ENCODE data around the gene UNC5CL. TPM values are rescaled to one million over a fixed set of nuclear protein-coding genes. Genes with fewer than 3 reads are reported as not detected.
"Not testable (repeated sequence)": the region's sequence is repeated elsewhere in the genome, so short reads cannot be mapped to it uniquely, and the experiment has no call there.

Gene UNC5CL
- total RNA-seq, 1 donor from 2014 or later, result 9.6 TPM

DNA sequence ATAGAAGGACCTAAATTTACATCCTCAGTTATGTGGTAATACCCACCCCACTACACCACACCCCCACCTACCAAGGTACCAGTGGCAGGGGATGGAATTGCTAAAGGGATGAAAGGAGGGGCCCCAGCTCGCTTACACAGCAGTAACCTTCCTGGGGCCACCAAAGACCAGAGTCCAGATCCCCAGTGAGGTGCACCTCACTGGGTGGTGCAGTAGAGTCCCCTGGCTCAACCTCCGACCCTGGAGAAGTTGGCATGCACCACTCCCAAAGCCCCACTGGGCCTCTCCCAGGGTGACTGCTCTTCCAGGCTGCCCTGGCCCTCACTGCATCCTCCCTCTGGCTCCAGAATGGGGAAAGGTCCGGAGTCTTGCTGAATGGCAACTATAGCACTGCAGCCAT lies 816 bp downstream of the UNC5CL start:
- DNase-seq (ENCODE audit: low read depth), result no peak

DNA sequence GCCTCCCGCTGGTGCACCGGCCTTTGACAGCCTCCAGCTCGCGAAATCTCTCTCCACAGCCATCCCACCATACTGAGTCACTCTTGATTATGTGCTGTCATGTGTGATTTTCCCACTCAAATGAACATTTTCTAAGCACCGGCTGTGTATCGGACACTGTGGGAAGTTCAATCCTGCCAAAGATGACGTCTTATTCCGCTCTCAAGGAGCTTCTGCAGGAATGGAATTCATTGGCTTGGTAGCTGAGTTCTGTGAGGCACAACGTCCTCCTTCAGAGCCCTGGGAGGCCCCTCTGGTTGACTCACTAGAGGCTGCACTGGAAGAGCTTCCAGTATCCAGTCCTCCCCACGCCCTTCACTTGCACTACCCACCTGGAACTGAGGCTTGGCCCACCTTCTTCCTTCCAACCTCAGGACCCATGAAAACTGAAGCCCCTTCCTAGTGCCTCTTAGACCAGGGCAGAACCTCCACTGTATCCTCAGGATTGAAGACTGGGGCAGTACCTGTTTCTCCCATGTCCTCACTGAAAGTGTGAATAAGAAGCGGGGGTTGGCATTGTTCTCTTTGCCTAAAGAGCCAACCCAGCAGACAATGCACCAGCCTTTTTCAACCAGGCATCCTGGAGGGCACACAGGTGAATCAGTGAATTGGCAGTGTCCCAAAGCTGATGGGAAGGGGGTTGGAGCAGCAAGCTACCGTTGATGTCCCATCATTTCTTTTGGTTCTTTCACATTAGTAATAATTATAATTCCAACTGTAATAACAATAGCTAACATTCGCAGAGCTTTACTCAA lies 1.7 kb downstream of the UNC5CL start:
- peak; percentile 74 for DNase-seq (ENCODE audit: low read depth)

DNA sequence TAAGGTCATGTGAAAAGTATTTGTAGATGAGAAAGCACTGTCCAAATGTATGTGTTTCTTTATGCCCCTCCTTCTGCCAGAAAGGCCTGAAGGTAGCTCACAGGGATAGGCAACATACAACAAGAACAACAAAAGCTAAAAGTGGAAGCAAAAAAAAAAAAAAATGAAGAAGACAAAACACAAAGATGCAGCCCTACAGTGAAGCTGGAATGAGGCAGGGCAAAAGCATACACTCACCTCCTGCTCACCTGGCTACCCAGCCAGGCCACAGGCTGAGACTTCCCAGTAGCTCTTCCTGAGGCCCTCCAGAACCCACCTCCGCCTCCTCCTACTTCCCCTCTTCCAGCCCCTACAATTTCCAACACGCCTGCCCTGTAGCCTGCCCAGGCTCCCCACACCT lies 2.4 kb downstream of the UNC5CL start:
- DNase-seq (ENCODE audit: low read depth), result no peak

DNA sequence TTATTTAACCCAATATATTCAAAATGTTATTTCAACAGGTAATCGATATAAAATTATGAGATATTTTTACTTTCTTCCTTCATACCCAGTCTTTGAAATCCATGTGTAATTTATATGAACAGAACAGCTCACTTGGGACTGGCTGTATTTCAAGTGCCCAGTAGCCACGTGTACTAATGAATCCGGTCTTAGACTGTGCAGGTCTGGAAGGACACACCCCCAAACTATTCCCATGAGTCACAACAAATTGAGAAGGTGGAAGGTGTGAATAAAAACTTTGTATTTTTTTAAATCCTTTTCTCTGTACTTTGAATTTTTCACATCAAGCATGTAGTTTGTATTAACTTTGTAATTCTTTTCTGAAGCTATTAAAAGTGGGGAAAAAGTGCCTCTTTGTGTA lies 2.8 kb downstream of the UNC5CL start:
- DNase-seq (ENCODE audit: low read depth), result peak; percentile 86

DNA sequence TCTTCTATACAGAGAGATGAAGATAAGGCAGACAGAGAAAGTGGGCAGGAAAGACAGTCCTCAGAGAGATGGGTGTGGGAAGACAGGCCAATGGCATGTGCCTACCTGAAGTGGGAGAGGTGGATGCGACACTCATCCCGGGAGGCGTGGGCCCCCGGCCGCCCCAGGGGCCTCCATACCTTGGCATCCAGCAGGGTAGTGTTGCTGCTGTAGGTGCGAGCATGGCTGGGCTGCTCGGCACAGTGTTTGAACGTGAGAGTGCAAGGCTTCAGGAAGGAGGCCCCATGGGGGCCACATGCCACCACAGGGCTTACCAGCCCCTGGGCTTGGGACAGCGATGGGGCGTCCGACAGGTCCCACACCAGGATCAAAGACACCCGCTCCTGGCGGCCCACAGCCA lies 5.2 kb downstream of the UNC5CL start:
- DNase-seq (ENCODE audit: low read depth), result no peak

DNA sequence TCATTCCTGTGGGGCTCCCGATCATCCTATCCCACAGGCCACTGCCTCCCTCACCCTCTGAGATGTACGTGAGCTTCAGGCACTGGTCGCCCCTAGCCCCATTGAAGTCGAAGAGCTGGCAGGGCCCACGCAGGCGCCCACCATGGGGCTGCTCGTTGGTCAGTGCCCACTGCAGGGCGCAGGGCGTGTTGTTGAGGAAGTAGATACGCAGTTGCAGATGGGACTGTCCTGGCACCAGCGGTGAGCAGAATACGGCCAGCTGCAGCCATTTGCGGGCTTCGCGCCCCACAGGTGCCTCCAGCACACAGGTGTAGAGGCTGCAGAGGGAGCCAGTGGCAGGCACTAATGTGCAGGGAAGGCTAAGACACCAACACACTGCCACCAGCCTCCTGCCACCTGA lies 6.2 kb downstream of the UNC5CL start:
- DNase-seq (ENCODE audit: low read depth), result no peak

DNA sequence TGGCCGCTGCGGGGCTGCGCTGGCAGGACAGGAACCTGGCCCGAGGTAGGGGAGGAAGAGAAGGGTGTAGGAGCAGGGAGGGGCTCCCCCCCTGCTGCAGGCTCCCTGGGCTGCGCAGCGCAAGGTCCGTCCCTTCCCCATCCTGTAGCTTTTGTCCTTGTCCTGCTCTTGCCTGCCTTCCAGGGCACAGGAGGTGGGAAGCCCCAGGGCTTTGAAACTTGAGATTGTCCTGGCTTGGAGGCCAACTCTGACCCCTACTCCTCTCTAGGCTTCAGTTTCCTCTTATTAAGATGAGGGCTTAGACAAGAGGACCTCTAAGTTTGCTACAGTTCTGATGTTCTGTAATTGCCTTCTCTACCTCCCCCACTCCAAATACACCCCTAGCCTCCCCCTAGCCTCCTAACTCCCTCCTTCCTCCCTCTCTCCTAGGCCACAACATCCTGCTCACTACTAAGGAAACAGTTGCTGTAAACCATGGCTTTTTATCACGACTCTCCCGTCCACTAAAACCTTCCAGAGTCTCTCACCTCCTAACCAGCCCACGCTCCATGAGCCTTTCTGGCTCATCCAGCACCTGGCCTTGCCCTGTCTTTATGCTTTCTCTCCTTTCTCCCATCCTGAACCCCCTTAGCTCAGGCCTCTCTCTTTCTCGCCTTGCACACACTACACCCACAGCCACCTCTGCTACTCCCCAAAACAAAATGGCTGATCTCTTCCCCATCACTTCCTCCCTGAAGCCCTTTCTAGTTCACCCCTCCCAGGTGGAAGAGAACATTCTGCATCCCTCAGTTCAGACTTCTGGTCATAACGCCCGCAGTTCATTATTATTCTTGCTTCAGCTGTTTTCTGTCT lies 10.2 kb downstream of the UNC5CL start:
- no peak for DNase-seq (ENCODE audit: low read depth)

DNA sequence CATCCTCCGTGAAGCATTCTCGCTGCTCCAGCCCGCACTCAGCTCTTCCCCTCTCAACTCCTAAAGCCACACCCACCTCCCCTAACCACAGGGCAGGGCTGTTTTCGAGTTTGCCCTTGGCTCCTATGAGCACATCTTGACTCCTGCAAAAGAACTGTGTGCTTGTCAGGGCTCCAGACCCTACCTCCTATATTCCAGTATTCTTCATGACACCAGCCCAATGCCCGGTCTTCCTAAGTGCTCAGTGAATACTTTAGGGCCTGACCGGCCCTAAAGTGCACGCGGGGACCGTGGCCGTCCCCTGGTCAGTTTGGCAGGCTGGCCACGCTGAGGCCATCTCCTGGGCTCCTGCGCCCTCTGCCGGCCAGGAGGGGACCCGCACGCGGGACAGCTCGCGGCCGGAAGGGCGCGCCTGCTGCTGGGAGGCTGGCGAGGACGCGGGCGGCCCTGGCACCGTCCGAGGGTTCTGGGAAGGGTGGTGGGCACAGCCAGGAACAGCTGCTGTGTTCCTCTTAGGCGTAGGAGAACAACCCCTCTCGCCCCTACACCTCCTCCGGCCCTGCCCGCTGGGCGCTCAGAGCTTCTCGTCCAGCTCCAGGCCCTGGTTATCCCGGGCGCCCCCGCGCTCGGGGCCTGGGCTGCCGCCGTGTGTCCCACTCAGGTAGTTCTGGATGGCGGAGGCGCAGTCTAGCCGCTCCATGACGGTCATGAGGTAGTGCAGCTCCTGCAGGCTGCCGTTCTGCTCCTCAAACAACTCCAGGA lies 11.0 kb downstream of the UNC5CL start:
- DNase-seq (ENCODE audit: low read depth), result peak; percentile 33

DNA sequence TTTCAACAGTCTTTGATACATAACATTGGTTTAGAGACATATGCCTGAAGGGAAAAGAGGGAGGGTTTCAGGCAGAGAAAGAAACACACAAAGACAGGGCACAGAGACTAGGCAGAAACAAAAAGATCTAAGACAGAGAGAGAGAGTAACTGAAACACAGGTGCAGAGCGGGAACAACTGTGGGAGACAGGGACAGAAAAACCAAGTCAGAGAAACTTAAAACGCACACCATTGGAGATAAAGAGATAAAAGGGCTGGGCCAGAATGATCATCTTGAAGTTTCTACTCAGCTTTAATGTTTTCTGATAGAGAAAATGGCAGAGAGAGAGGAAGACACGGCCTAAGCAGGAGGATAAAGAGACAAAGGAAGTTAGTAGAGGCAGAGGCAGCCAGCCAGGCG lies 11.8 kb downstream of the UNC5CL start:
- no peak for DNase-seq (ENCODE audit: low read depth)

DNA sequence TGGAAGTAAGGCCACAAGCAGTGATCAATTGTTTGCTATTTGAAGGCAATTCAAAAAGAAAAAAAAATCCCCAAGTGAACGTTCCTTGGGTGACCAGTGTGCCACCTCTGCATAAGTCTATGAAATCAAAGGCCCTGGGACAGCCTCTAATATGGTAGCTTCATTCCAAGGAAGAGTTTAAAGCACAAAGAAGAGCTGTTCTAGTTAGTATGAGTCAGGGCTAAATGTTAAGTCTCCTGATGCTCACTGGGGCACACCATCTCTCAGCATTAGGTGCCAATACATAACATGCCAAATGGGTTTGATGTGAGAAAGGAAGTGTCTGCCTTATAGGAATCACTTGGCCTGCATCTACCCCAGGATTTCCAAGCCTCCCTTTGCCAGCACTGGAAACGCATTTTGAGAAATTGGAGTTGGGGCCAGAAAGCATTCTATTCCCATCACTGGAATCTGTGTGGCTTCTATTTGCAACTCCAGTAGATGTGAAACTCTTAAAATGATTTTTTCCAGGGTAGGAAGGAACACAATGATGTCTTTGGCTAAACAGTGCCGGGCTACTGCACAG lies 13.0 kb downstream of the UNC5CL start:
- no peak for DNase-seq (ENCODE audit: low read depth)

DNA sequence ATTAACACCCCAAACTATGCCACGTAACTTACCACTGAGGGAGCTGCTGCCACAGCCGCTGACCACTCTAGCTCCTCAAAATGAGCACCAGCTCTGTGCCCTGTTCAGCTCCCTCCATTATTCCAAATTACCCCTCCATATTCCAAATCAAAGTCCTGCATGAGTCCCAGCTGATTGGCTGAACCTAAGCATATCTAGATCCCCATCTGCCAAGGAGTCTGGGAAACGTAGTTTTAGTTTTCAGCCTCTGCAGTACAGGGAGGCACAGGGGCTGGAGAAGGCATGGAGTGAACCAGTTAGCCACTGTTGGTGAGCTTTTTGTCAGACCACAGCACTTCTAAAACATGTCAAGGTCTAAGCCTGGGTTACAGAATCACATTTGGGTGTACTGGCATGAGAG lies 15.9 kb downstream of the UNC5CL start:
- DNase-seq (ENCODE audit: low read depth), result no peak

DNA sequence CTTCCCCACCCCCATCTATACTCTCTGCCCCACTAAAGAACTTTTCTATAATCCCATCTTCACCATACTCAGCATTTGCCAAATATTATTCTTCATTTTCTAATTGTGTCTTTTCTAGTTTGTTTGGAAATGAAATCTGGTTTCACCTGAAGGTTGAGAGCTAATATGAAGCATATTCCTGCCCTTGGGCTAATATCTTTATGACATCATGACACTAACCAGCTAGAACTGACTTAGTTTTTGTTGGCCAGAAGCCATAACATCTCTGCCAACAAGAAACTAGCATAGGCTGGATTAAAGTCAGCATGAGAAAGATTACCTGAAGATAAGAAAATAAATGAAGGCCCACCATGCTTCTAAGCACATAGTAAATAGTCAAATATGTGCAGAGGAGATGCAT lies 16.7 kb downstream of the UNC5CL start:
- peak; percentile 55 for DNase-seq (ENCODE audit: low read depth)

DNA sequence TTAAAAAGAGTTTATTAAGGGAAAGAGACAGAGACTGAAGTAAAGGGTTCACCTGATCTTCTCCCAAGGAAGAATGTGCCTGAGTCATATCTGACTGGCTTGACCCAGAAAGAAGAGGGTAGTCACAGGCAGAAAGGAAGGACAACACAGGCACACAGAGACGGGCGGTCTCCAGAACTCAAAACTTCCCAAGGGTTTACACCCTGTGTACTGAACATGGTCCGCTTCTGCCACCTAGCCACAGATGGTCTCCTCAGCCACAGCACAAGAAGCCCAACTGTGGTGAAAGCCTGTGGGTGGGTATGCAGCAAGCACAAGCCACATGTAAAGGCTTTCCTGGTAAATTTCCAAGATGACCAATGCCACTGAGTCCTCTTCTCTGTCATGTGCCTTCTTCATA lies 17.2 kb downstream of the UNC5CL start:
- DNase-seq (ENCODE audit: low read depth), result peak; percentile 88

DNA sequence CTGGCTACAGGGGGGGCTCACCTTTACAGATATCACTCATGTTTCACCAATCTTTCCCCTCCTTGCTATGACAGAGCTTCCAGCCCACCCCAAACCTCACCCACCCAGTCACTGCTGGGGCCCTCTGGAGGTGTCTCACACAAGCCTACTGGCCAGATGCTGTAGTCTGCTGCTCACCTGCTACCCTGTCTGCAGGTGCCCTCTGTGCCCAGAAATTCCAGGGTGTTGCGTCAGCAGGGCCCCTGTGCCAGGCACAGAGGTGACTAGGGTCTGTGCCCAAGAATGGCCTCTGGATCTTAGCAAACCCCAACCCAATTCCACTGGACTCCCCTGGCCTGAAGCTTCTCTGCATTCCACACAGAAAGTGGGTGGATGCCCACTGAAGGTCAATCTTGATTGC lies 21.4 kb downstream of the UNC5CL start:
- DNase-seq (ENCODE audit: low read depth), result no peak

DNA sequence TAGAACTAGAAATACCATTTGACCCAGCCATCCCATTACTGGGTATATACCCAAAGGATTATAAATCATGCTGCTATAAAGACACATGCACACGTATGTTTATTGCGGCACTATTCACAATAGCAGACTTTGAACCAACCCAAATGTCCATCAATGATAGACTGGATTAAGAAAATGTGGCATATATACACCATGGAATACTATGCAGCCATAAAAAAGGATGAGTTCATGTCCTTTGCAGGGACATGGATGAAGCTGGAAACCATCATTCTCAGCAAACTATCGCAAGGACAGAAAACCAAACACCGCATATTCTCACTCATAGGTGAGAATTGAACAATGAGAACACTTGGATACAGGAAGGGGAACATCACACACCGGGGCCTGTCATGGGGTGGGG lies 23.2 kb downstream of the UNC5CL start:
- DNase-seq (ENCODE audit: low read depth), result not testable (repeated sequence)

DNA sequence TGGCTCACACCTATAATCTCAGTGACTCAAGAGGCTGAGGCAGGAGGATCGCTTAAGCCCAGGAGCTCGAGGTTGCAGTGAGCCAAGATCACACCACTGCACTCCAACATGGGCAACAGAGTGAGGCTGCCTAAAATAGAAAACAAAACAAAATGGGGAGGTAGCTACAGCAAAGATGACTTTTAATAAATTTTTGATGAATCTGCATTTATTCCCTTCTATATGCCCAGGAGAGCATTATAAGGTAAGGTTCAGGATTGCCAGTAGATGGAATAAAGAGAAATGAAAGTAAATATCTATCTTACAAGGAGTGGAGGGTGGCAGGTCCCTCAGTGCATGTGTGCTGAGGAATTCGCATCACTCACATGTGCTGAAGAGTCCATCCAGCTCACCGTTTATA lies 24.2 kb downstream of the UNC5CL start:
- DNase-seq (ENCODE audit: low read depth), result no peak

DNA sequence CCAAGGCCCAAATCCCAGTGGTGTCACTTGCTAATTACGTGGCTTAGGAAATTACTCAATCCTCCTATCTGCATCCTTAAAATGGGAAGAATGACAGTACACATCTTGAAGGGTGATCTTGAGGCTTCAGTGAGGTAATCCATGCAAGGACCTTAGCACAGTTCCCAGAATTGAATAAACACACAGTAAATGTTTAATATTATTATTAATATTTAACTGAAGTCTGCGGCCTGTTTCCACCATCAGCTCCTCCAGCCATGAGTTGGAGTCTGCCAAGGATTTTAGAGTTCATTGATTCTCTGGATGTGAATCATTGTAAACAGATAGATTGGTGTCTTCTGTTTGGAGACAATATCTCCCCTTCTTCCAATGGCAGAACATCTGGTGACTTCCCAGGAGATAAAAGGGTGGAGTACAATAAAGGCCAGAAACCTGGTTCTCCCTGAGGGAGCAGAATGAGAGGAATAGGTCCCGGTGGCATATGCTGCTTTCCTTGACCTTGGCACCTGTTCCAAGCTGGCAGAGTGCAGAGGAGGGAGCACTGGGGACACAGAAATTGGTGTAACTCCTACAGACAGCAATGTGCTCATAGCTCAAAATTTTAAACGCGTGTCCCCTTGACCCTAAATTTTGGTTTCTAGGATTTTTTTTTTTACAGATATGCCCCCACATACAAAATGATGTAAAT lies 25.4 kb downstream of the UNC5CL start:
- peak; percentile 95 for DNase-seq (ENCODE audit: low read depth)

DNA sequence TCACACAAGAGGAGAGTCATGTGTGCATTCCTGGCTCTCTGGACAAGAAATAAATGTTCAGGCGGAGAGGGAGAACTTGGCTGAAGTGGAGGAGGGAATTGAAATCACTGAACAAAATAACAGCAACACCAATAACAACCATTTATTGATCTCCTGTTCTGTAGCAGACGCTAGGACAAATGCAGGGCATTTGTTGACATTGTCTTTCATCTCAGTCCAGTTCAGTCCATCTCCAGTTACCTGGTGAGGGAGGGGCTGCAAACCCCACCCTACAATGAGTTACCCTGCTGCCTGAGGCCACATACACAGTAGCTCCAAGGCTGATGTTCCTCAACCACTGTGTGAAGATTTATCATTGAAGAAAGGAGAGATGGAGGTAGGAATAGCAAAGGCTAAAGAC lies 27.3 kb downstream of the UNC5CL start:
- DNase-seq (ENCODE audit: low read depth), result no peak

DNA sequence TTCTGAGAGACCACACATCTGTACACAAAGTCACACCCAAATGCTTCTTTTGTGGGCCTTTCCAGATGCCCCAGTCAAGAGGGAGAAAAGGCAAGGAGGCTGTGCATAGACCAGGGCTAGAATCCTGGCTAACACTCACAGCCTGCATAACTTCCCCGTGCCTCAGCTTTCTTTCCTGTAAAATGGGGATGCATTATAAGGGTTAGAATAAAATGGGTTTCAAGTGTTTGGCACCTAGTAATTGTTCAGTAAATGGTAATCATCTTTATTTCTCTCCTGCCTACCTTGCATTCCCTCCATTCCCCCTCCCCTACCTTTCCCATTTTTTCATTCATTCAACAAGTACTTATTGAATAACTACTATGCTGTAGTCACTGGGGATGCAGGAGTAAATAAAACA lies 29.4 kb downstream of the UNC5CL start:
- no peak for DNase-seq (ENCODE audit: low read depth)

DNA sequence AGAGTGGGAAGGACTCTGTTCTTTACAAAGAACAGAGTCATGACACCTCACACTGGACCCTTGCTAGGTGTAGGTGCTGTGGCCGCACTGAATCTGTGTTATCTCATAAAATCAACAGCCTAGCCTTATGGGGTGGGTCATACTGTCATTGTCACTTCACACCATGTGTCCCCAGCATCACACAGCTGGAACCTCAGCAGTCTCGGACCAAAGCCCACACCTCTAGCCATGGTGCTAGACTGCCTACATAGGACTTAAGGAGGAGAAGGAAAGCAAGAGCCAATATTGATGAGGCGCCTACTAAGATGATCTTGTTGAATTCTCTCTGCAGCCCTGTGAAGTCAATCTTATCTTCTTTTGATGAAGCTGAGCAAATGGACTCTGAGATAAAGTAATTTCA lies 31.0 kb downstream of the UNC5CL start:
- no peak for DNase-seq (ENCODE audit: low read depth)

DNA sequence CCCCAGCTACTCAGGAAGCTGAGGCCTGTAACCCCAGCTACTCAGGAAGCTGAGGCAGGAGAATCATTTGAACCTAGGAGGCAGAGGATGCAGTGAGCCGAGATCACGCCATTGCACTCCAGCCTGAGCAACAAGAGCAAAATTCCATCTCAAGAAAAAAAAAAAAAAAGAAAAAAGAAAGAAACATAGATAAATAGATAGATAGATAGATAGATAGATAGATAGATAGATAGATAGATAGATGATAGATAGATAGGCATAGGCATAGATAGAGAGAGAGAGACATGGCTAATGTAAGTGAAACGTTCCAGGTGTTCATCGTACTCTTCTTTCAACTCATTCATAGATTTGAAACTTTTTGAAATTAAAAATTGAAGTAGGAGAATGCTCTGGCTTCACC lies 32.0 kb downstream of the UNC5CL start:
- not testable (repeated sequence) for DNase-seq (ENCODE audit: low read depth)

DNA sequence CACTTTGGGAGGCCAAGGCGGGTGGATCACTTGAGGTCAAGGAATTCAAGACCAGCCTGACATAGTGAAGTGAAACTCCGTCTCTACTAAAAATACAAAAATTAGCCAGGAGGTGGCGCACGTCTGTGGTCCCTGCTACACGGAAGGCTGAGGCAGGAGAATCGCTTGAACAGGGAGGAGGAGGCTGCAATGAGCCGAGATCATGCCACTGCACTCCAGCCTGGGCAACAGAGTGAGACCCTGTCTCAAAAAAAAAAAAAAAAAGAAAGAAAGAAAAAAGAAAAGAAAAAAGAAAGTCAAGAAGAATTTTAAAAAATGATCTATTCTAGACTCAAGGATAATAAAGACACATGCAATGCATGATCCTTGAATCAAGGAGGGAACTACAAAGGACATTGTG lies 32.8 kb downstream of the UNC5CL start:
- peak; percentile 60 for DNase-seq (ENCODE audit: low read depth)

All from renal cortical epithelial cell (primary cell).